ENCODE measurements around the gene NECTIN1.

GRCh38 chr11:119651802-119652584, 77.0 kb downstream of the NECTIN1 start:
- no peak for TF ChIP-seq CTCF (IDR thresholded peaks at IDR 0.05; ENCODE audit: low read length)
- TF ChIP-seq EZH2 (optimal IDR thresholded peaks at IDR 0.05; ENCODE audit: low read depth, low read length) = no peak
- no peak for TF ChIP-seq EZH2phosphoT487 (IDR thresholded peaks at IDR 0.05; ENCODE audit: low read length)

Measured in MM.1S (cell line).